HG03139 (cell line): ENCODE data around the gene HJV.
A peak's percentile ranks its signal among the peaks of the same experiment; 100 is the strongest.

ENCODE experiments used
- ATAC-seq: cut with Tn5 transposase; IDR thresholded peaks from one replicate; pipeline ENCODE4 v1.9.1; 2021; ENCODE audit not compliant: unreplicated experiment

Gene HJV

GRCh38 chr1:146022403-146023127 is 1.0 kb upstream of the HJV start:
- ATAC-seq: no peak

- no peak for ATAC-seq
Observed at GRCh38 chr1:146021050-146021445, 487 bp downstream of the HJV start.

GRCh38 chr1:146020058-146021049 is 1.2 kb downstream of the HJV start:
- no peak for ATAC-seq

- no peak for ATAC-seq
Observed at GRCh38 chr1:146019231-146020057, 2.1 kb downstream of the HJV start.

GRCh38 chr1:146016891-146017290 is 4.6 kb downstream of the HJV start:
- ATAC-seq: no peak

- ATAC-seq: no peak
Observed at GRCh38 chr1:146013559-146013922, 8.0 kb downstream of the HJV start.

GRCh38 chr1:146012703-146013558 is 8.6 kb downstream of the HJV start:
- no peak for ATAC-seq

- ATAC-seq: no peak
Observed at GRCh38 chr1:146010126-146010738, 11.3 kb downstream of the HJV start.

GRCh38 chr1:146007489-146008133 is 13.9 kb downstream of the HJV start:
- ATAC-seq: no peak

- no peak for ATAC-seq
Observed at GRCh38 chr1:146001709-146002108, 19.8 kb downstream of the HJV start.

- no peak for ATAC-seq
Observed at GRCh38 chr1:145999321-146000024, 22.1 kb downstream of the HJV start.

GRCh38 chr1:145997718-145998023 is 23.9 kb downstream of the HJV start:
- no peak for ATAC-seq

GRCh38 chr1:145997016-145997717 is 24.4 kb downstream of the HJV start:
- peak; percentile 20 for ATAC-seq

- ATAC-seq: peak; percentile 88
Observed at GRCh38 chr1:145996433-145997015, 25.0 kb downstream of the HJV start, which contains the start of gene TXNIP. TSS of gene TXNIP (minus strand) at chr1:145996579. CDS start at chr1:145996266, 313 bp downstream.

- no peak for ATAC-seq
Observed at GRCh38 chr1:145995964-145996432, 25.5 kb downstream of the HJV start.

- no peak for ATAC-seq
Observed at GRCh38 chr1:145995148-145995881, 26.2 kb downstream of the HJV start.
